ENCODE measurements around the gene LRRC56. TPM values are rescaled to one million over a fixed set of nuclear protein-coding genes. Genes with fewer than 3 reads are reported as not detected.

Gene LRRC56
- total RNA-seq, 1 experiment from 2014 or later: 2.1 TPM

DNA sequence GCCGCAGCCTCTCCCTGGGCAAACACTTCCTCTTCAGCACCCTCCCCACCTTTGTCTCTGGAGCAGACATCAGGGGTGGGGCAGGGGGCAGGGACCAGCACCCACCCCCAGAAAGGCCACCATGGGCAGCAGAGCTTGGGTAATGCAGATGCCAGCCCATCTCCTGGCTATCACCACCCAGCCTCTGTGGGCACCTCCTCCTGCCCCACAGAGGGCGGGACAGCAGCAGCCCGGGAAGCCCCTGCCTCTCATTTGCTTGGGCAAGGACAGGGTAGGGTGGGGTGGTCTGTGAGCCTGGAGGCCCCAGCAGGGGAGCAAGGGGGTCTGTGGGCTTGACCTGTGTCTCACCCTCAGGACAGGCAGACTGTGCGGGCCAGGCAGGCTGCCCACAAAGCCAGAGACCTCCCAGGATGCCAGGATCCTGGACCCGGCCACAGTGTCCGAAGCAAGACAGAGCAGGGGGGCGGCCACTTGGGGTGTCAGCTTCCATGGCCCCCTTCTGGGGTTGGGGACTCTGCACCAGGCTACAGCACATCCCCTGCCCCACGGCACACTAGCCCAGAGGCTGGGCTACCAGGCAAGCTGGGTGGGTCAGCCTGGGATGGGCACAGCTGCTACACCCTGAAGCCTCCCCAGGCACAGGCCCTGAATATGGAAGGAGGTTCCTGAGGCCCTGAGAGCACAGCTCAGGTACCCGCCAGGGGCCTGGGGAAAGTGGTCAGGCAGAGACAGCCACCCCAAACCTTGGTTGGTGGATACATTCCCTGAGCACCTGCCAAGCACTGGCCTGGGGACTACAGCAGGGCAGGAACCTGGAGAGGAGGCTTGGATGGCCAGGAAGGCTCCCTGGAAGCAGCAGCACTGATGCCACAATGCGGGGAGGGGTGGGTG, 34.8 kb upstream of the LRRC56 start:
- Histone ChIP-seq H3K9me3 (ENCODE audit: low read depth, low read length, poor library complexity, severe bottlenecking) (no peaks in the 10 kb centered on the region), H3K27ac (ENCODE audit: low read depth, low read length, poor library complexity, severe bottlenecking) (no peak overlapping the region), H3K36me3 (ENCODE audit: insufficient read depth, low read length, poor library complexity, severe bottlenecking) (peaks cover 29% of the 10 kb centered on the region), H3K27me3 (replicated peaks; ENCODE audit: insufficient read depth, low read depth, low read length, poor library complexity) (no peaks in the 10 kb centered on the region), H3K4me3 (ENCODE audit: low read depth, low read length, poor library complexity, severe bottlenecking) (no peak overlapping the region), H3K4me1 (ENCODE audit: insufficient read depth, low read length, poor library complexity, severe bottlenecking) (peaks cover 14% of the 10 kb centered on the region)
- CTCF ChIA-PET: no interaction called here
- BruUV-seq (replicated peaks): no TSS peak
- TF ChIP-seq EZH2 (IDR thresholded peaks at IDR 0.05; ENCODE audit: borderline replicate concordance, low read depth, low read length, poor library complexity, severe bottlenecking) (no peak), CTCF (conservative IDR thresholded peaks at IDR 0.05; ENCODE audit: low read depth, low read length) (no peak)
- no peak for DNase-seq (ENCODE audit: low spot score)
- POLR2A ChIA-PET (ENCODE audit: low non-redundant PET): no interaction called here
- intact Hi-C loops (cut with micrococcal nuclease; ENCODE audit: unreplicated experiment): no loop called here

DNA sequence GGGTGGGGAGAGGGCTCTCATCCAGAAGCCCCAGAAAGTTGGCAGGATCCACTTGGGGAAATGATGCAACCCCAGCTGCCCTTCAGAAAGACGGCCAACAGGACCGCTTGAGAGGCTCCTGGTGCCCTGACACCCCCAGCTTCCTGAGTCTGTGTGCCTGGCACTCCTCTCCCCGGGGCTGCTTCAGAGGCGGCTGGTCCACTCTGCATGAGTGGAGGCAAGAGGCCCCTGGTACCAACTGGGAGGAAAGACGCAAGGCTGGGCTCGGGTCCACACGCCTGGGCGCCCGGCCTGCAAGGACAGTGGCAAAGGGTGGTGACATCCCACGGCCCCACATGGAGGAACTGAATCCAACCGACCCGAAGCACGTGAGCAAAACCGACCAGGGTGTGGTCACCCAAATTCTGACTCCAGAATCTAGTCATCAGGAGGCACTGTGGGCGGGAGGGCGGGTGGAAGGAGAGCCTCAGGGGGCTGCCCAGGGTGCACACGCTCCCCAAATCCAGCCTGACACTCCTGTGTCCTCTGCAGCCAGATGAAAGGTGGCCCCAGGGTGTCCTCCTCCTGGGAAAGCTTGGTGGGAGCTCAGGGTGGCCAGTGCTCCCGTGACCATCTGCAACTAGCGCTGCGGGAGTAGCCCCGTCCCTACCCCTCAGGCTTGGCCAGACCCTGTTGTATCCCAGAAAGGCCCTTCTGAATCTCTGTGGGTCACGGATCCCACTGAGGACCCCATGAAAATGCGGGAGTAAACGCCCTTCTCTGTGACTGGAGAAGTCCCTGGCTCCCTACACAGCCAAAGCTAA, 33.9 kb upstream of the LRRC56 start:
- peak overlapping the region; percentile 38 for H3K27ac ChIP-seq (ENCODE audit: low read depth, low read length, poor library complexity, severe bottlenecking)
- intact Hi-C loops (cut with micrococcal nuclease; ENCODE audit: unreplicated experiment): no loop called here
- ChIA-PET POLR2A (ENCODE audit: low non-redundant PET) (no interaction called here), CTCF (no interaction called here)
- H3K36me3 ChIP-seq (ENCODE audit: insufficient read depth, low read length, poor library complexity, severe bottlenecking): peaks cover 23% of the 10 kb centered on the region
- H3K9me3 ChIP-seq (ENCODE audit: low read depth, low read length, poor library complexity, severe bottlenecking): no peaks in the 10 kb centered on the region
- no peak for TF ChIP-seq EZH2 (IDR thresholded peaks at IDR 0.05; ENCODE audit: borderline replicate concordance, low read depth, low read length, poor library complexity, severe bottlenecking)
- TF ChIP-seq CTCF (conservative IDR thresholded peaks at IDR 0.05; ENCODE audit: low read depth, low read length): no peak
- no peak for DNase-seq (ENCODE audit: low spot score)
- no TSS peak for BruUV-seq (replicated peaks)
- H3K4me1 ChIP-seq (ENCODE audit: insufficient read depth, low read length, poor library complexity, severe bottlenecking): peaks cover 14% of the 10 kb centered on the region
- peak overlapping the region; percentile 91 for H3K4me3 ChIP-seq (ENCODE audit: low read depth, low read length, poor library complexity, severe bottlenecking)
- H3K27me3 ChIP-seq (replicated peaks; ENCODE audit: insufficient read depth, low read depth, low read length, poor library complexity): no peaks in the 10 kb centered on the region

DNA sequence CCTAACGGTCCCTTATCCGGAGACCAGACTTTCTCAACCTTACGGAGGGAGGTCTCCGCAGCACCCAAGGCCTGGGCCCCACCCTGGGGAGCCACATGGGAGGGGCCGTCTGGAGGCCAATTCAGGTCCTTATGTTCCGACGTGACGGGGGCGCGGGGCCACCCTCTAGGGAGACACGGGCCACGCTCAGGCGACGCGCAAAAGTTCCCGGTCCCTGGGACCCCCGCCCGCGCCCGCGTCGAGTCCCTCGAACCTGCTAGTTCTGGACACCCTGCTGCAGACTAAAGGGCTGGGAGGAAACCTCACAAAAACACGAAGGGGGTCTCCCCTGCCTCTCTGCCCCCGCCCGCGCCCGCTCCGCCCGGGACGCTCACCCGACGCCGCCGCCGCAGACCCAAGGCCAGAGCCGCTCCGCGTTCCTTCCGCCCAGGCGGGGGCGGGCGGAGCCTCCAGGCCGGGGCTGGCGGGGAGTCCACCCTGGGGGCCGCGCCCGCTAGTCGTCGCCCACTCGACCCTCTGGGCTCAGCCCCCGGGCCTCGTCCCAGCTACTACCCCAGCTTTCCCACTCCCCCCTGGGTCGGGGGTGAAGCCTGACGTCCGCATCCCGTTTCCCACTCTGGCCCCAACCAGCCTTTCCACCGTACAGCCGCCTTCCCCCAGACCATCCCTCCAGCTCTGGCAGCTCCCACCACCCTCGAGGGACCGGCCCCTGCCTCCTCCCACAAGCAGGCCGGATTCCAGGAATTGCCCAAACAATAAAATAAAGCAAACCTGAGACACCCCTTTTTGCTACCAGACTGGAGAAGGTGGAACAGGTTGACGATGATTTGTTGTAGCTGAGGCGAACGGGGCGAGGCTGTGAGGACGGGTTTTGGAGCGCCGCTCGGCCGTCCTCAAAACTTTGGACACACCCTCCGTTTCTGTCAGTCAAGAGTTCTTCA, 33.0 kb upstream of the LRRC56 start:
- ChIA-PET CTCF (no interaction called here), POLR2A (ENCODE audit: low non-redundant PET) (no interaction called here)
- TF ChIP-seq EZH2 (IDR thresholded peaks at IDR 0.05; ENCODE audit: borderline replicate concordance, low read depth, low read length, poor library complexity, severe bottlenecking) (no peak), CTCF (conservative IDR thresholded peaks at IDR 0.05; ENCODE audit: low read depth, low read length) (no peak)
- peak overlapping the region; percentile 38 for H3K27ac ChIP-seq (ENCODE audit: low read depth, low read length, poor library complexity, severe bottlenecking)
- peak overlapping the region; percentile 91 for H3K4me3 ChIP-seq (ENCODE audit: low read depth, low read length, poor library complexity, severe bottlenecking)
- peaks cover 16% of the 10 kb centered on the region for H3K36me3 ChIP-seq (ENCODE audit: insufficient read depth, low read length, poor library complexity, severe bottlenecking)
- H3K9me3 ChIP-seq (ENCODE audit: low read depth, low read length, poor library complexity, severe bottlenecking): no peaks in the 10 kb centered on the region
- no peaks in the 10 kb centered on the region for H3K27me3 ChIP-seq (replicated peaks; ENCODE audit: insufficient read depth, low read depth, low read length, poor library complexity)
- no TSS peak for BruUV-seq (replicated peaks)
- DNase-seq (ENCODE audit: low spot score): no peak
- peaks cover 14% of the 10 kb centered on the region for H3K4me1 ChIP-seq (ENCODE audit: insufficient read depth, low read length, poor library complexity, severe bottlenecking)
- intact Hi-C loops (cut with micrococcal nuclease; ENCODE audit: unreplicated experiment): no loop called here

Measured in A673 (cell line).